Measurements from ENCODE around the gene OR6J1.
"Not testable (repeated sequence)": the region's sequence is repeated elsewhere in the genome, so short reads cannot be mapped to it uniquely, and the experiment has no call there.

Gene OR6J1

GRCh38 chr14:22602862-22603261 is 41.3 kb downstream of the OR6J1 start:
- peak; percentile 54 for DNase-seq

DNA sequence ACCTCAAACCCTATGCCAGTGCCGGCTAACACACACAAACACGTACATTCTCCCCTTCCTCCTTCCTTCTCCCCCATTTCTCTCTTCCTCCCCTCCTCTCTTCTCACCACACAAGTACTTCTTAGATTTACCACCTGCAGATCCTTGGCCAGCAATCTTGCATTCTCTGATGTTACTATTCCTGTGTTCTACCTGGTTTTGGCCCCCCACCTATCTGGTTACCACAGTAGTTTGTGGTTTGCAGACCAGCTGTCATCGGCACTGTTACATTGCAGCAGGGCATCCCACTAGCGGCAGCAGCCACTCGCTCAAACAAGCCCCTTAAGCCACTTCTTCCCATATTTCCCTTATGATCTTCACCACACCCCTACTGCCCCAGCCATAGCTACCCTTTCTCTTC is 42.2 kb downstream of the OR6J1 start:
- DNase-seq, result no peak

- no peak for DNase-seq
Measured at GRCh38 chr14:22601456-22601855, 42.7 kb downstream of the OR6J1 start.

GRCh38 chr14:22600027-22600426 is 44.1 kb downstream of the OR6J1 start:
- no peak for DNase-seq

GRCh38 chr14:22599349-22599748 is 44.8 kb downstream of the OR6J1 start:
- DNase-seq, result no peak

- peak; percentile 38 for DNase-seq
Measured at GRCh38 chr14:22598896-22599244, 45.3 kb downstream of the OR6J1 start.

- peak; percentile 61 for DNase-seq
Measured at GRCh38 chr14:22598099-22598895, 45.9 kb downstream of the OR6J1 start, which contains the start of gene ABHD4. Gene ABHD4 (plus strand): TSS chr14:22598300. CDS start chr14:22598307, 7 bp downstream.

DNA sequence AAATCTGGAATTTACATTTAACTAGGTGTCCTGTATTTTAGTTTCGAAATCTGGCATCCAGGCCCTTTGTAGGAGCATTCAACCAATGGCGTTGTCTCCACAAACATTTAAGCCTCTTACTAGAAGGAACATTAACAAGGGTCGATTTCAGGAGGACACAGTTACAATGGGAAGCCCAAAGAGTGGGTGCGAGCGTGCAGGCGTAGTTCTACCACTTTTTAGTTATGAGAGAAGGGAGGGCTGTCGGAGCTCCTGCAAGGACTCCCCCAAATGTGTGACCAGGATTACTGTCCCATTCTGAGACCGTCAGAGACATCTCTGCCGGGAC is 46.4 kb downstream of the OR6J1 start:
- DNase-seq, result no peak

GRCh38 chr14:22597265-22597664 is 46.9 kb downstream of the OR6J1 start:
- no peak for DNase-seq

- no peak for DNase-seq
Measured at GRCh38 chr14:22596354-22596879, 47.7 kb downstream of the OR6J1 start.

DNA sequence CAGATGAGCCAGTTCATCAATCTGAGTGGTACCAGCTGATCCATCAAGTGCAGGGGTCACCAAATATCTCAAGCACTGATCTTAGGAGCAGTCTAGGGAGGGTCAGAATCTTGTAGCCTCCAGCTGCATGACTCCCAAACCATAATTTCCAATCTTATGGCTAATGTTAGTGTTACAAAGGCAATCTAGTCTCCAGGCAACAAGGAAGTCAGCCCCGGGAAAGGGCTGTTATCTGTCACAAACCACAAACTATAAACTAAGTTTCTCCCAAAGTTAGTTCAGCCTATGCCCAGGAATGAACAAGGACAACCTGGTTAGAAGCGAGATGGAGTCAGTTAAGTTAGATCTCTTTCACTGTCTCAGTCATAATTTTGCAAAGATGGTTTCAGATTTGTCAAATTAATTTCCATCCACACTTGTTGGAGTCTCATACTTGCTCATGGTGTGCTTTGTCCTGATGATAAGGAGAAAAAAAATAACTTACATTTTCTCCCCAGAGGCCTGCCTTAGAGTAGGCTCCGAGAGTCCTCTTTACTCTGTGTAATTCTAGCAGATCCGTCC is 49.9 kb downstream of the OR6J1 start:
- no peak for DNase-seq

DNA sequence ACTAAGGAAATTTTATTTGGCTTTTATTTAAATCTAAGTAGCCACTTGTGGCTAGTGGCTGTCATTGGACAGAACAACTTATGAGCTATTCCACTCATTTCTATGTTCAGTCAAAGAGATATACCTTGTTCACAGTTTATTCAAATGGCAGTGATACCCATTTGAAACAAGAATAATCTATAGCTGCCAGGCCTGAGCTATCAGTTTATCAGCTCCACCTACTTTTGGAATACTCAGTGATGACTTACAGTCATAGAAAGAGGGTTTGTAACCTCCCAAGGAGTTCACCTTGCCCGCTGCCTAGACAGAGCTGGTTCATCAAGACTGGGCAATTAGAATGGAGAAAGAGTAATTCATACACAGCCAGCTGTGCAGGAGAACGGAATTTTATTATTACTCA is 50.6 kb downstream of the OR6J1 start:
- no peak for DNase-seq

- DNase-seq, result no peak
Measured at GRCh38 chr14:22593189-22593588, 51.0 kb downstream of the OR6J1 start.

DNA sequence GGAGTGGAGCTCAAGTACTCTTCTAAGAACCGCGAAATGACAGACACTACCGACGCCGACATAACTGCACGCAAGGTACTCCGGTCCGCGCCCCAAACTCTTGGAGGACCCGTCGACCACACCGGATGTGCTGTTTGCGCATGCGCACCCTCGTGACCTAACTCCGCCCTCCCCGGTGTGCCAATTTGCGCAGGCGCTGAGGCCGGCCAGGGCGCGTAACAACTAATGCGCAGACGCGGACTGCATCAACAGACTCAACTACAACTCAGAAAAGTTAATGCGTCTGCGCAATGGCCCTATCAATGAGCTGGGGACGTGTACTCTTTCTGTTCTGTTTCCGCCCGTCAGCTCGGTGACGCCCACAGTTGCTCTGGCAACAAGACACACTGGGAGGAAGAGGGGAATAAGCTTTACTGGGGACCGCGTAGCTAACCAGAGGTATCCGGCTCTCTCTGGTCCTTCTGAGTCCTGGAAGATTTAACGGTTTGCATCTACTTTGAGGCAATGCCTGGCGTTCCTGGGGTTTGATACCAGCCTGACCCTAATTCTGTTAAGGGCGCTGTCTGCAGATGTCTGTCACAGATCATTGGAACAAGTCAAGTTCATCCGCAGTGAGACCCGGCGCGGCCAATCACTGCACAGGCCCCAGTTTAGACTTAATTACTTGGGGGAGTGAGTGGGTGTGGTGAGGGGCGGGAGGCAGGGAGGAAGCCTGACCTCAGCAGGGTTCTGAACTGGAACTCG is 54.9 kb downstream of the OR6J1 start, which contains the start of gene DAD1:
TSS of gene DAD1 (minus strand) at position 129 of the 744 bp plus-strand sequence. CDS start at position 62, 67 bp downstream.
- DNase-seq, result peak; percentile 100

GRCh38 chr14:22588526-22589095 is 55.5 kb downstream of the OR6J1 start:
- DNase-seq, result no peak

DNA sequence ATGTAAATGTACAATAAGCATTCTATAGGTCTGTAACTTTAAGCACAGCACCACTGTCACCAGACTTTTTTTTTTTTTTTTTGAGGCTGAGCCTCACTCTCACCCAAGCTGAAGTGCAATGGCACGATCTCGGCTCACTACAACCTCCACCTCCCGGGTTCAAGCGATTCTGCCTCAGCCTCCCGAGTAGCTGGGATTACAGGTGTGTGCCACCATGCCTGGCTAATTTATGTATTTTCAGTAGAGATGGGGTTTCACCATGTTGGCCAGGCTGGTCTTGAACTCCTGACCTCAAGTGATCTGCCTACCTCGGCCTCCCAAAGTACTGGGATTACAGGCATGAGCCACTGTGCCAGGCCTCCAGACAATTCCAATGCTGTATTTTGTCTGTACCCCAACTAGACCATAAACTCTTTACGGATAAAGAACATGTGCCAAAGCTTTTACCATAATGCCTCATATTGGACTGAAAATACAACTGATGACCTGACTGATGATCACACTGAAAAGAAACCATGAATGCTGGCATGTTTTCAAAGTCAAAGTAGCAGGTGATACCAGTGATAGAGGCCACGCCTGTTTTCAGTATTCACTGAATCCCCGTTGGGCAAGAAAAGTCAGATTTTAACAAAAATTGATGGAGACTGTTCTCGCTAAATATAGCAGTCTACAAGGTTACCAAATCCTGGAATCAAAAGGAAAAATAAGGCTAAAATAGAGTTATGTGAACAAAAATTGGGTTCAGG is 56.3 kb downstream of the OR6J1 start:
- not testable (repeated sequence) for DNase-seq

GRCh38 chr14:22587247-22587646 is 56.9 kb downstream of the OR6J1 start:
- DNase-seq, result no peak

GRCh38 chr14:22583994-22584393 is 60.2 kb downstream of the OR6J1 start:
- no peak for DNase-seq

All from fibroblast of skin of scalp (primary cell).